ENCODE results near the gene HES6.

DNA sequence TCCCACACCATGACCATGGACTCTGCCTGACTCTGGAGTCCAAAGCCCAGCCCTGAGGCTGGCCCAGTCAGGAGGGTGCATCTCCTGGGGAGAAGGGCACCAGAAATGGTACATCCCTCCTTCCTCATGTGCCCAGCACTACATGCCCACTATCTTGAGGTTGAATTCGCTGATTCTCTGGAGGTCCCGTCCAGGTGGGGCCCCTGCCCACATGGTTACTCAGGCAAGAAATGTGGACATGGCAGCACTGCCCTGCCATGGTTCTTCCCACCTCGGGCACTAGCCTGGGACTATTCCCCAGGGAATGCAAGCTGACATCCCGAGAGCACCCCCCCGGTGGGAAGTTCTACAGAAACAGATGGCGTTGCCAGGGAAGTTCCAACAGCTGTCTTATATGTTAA, 15.3 kb upstream of the HES6 start:
- TF ChIP-seq, protein P1, sequence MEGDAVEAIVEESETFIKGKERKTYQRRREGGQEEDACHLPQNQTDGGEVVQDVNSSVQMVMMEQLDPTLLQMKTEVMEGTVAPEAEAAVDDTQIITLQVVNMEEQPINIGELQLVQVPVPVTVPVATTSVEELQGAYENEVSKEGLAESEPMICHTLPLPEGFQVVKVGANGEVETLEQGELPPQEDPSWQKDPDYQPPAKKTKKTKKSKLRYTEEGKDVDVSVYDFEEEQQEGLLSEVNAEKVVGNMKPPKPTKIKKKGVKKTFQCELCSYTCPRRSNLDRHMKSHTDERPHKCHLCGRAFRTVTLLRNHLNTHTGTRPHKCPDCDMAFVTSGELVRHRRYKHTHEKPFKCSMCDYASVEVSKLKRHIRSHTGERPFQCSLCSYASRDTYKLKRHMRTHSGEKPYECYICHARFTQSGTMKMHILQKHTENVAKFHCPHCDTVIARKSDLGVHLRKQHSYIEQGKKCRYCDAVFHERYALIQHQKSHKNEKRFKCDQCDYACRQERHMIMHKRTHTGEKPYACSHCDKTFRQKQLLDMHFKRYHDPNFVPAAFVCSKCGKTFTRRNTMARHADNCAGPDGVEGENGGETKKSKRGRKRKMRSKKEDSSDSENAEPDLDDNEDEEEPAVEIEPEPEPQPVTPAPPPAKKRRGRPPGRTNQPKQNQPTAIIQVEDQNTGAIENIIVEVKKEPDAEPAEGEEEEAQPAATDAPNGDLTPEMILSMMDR (optimal IDR thresholded peaks at IDR 0.05 in 1 of 3, IDR thresholded peaks at IDR 0.05 in 1 of 3, conservative IDR thresholded peaks at IDR 0.05 in 1 of 3; ENCODE audit: extremely low read depth in 1 of 3, insufficient read depth in 2 of 3, low read length in 3 of 3) = no peak
- TF ChIP-seq EZH2 (IDR thresholded peaks at IDR 0.05; ENCODE audit: low read length) = no peak

All from keratinocyte (primary cell).